Bone marrow (tissue), 2 donors: ENCODE data around the gene ZNF20.

Experiments used
- DNase-seq, 2 donors: peaks; one replicate each; lab custom pipeline; 2025; lab: John Stamatoyannopoulos, UW

The ZNF20 gene

DNA sequence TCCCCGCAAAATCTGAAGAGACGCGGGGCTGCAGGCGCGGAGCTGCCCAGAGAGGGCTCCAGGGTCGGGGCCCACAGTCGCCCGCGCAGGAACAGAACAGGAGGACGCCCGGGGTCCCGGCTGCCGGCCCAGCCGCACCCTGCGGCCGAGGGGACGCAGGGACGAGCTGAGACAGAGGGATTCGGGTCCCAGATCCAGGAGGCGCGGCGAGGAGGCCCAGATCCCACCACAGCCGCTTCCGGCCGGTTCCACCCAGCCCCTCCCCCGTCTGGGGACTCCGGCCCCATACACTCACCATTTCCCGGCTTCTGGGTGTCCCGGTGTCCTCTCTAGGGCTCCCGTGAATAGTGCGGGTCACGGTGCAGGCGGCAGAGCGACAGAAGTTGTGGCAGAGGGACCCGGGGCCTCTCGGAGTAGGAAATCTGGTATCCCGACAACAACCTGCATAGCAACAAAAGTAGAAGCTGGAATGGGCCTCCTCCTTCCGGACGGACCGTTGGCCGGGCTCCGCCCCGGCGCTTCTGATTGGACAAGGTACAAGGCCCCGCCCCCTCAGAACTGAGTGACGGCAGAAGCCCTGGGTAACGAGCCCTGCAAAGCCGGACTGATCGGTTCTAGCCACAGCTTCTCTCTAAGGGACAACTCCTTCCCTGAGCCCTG lies at the start of gene ZNF20:
Gene ZNF20 (minus strand): TSS at position 466 of the 660 bp plus-strand sequence. CDS start 168 bp downstream, at position 298.
- peak; percentile 60 to 77 for DNase-seq

GRCh38 chr19:12187625-12188024 lies 47.5 kb upstream of the ZNF20 start:
- DNase-seq, result no peak

GRCh38 chr19:12180377-12180776 lies 40.2 kb upstream of the ZNF20 start:
- no peak for DNase-seq

DNA sequence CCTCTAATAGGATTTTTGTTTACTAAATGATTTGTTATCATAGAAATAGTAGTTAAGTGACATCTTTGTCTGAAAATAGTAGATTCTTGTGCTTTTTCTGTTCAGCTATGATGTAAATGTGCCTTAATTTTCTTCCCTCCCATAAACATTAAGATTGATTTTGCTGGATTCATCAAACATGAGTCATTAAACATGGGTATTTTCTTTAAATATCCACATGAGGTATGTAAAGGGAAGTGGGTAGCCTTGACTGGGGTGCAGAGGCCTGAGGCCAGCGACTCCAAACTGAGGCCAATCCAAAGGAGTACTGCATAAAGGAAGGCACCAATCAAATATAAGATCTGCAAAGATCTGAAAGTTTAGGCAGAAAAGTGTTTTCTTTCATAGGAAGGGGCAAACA lies 26.5 kb upstream of the ZNF20 start:
- no peak for DNase-seq

GRCh38 chr19:12163826-12164225 lies 23.7 kb upstream of the ZNF20 start:
- DNase-seq, result no peak

- DNase-seq, result peak; percentile 77 to 92
Measured at GRCh38 chr19:12162882-12163806, 23.0 kb upstream of the ZNF20 start, which contains the start of gene ZNF136. TSS of gene ZNF136 (plus strand) at chr19:12163096. CDS start at chr19:12163204, 108 bp downstream.

DNA sequence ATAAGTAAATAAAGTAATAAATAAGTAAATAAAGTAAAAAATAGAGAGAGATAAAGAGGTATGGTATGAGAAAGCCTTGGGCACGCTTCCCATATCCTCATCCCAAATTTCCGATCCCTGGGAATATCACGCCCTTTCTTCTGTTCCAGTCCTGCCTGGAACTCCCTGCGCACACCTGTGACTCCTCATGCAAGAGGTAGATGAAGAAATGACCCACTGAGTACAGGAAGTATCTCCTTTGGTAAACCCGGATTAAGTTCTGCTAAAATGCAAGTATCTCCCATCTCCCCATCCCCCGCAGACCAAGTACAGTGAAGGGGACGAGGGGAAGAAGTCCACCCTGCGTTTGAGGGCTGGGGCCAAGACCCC lies 22.3 kb upstream of the ZNF20 start:
- no peak for DNase-seq

DNA sequence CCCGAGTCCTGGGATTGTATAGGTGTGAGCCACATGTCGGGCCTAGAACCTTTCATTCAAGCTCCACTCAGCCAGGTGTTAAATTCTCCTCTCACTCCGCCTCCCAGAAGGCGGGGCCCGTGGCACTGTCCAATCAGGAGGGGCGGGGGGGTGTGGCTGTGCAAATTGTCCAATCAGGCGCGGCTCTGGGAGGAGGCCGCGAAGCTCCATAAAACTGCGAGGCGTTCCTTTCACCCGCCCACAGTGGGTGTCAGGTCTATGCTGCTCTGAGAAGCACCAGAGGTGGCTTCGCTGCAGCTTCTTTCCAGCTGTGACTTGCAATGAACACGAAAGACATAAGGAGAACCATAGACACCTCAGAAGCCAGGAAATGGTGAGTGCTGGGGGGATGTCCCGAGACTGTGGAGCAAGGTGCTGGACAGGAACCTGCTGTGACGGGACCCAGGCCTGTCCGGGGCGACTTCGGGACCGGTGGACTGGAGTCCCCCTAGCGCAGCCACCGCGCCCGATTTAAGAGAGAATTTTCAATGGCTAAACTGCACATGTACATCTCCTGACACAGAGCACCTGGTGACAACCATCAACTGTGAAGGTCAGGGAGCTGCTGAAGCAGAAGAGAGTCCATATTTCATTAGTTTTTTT lies 19.7 kb upstream of the ZNF20 start:
- DNase-seq, result no peak

DNA sequence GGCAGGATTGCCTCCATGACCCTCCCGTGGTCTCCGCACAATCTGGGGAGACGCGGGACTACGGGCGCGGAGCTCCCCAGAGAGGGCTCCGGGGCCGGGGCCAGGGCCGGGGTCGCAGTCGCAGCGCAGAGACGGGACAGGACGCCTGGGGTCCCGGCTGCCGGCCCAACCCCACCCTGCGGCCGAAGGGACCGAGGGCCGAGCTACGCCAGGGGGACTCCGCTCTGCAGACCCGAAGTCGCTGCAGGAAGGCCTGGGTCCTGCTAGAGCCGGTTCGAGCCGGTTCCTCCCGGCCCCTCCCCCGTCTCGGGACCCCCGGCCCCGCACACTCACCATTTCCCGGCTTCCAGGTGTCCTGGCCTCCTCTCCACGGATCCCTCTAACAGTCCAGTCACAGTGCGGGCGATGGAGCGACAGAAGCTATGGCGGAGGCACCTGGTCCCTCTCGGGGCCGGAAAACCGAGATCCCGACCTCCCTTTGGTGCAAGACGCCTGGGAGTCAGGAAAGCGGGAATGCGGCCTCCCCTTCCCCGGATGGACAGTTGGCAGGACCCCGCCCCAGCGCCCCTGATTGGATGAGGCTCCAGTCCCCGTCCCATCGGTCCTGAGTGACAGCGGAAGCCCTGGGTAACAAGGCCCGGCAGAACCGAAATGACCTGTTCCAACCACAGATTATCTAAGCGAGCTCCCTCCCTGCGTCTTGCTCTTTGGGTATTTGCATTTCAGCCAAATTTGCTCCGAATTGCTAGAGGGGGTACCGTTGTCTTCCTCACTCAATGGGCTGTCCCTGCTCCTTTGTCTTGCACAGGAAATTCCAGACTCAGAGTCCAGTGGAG lies 16.3 kb upstream of the ZNF20 start, which contains the start of gene ZNF625:
Gene ZNF625 (minus strand): TSS at position 512 of the 836 bp plus-strand sequence. CDS start 176 bp downstream, at position 336.
- DNase-seq, result peak in 1 of 2 donors; percentile 57

- no peak for DNase-seq
Measured at GRCh38 chr19:12155324-12155860, 15.2 kb upstream of the ZNF20 start.

DNA sequence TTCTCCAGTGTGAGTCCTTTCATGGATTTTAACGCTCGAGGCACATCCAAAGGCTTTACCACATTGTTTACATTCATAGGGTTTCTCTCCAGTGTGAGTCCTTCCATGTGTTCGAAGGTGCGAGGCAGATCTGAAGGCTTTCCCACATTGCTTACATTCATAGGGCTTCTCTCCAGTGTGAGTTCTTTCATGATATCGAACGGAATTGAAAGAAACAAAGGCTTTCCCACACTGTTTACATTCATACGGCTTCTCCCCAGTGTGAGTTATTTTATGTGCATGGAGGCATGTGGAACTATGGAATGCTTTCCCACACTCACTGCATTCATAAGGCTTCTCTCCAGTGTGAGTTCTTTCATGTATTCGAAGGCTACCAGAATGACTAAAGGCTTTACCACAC lies 5.2 kb upstream of the ZNF20 start:
- no peak for DNase-seq

DNA sequence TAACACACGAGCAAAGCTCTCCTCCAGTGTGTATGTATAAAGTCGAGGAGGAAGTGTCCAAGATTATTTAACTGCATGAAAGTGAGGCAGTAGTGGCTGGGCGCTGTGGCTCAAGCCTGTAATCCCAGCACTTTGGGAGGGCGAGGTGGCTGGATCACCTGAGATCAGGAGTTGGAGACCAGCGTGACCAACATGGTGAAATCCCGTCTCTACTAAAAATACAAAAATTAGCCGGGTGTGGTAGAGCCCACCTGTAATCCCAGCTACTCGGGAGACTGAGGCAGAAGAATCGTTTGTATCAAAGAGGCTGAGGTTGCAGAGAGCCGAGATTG lies 1.2 kb upstream of the ZNF20 start:
- no peak for DNase-seq

GRCh38 chr19:12140545-12141404 lies 625 bp upstream of the ZNF20 start:
- DNase-seq, result peak; percentile 54 to 73

DNA sequence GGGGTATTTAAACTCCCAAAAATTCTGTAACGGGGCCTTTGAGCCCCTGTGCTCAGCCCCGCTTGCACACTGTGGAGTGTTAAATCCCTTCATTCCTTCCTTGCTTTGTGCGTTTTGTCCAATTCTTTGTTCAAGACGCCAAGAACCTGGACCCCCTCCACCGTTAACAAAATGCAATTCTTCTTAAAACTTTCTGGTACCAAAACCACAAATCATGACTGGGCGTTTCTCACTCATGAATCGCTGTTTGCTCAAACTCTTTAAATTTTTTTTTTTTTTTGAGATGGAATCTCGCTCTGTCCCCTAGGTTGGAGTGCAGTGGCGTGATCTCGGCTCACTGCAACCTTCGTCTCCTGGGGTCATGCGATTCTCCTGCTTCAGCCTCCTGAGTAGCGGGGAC lies 881 bp downstream of the ZNF20 start:
- no peak for DNase-seq

DNA sequence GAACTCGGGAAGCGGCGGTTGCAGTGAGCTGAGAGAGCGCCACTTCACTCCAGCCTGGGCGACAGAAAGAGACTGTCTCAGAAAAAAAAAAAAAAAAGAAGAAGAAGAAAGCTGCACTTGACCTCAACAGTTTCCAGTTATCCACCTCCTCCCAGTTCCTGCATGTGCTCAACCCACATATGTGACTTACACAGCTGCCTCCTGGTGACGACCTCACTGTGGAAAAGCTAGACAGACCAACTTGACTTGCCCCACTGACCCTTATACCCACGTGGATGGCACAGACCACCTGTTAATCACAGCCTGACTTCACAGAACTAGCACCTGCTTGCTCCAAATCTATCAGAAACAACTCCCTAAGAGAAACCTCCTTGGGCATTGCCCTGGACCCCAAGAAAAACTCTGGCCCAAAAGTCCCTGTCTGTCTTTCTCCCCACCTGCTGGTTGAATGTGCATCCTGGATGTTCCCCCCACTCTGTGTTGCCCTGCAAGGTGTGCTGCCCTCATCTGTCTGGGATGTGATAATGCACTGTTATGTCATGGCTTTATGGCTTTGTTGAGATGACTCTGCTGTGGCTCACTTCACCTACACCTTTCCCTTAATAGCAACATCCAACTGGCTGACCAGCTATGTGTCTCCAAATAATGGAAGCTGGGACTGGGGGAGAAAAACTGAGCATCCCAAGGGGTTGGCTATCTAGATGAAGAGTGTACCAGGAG lies 2.8 kb downstream of the ZNF20 start:
- peak in 1 of 2 donors; percentile 14 for DNase-seq

- DNase-seq, result no peak
Measured at GRCh38 chr19:12133069-12133468, 7.1 kb downstream of the ZNF20 start.

GRCh38 chr19:12126707-12127106 lies 13.4 kb downstream of the ZNF20 start:
- DNase-seq, result no peak

GRCh38 chr19:12117201-12117970 lies 22.8 kb downstream of the ZNF20 start:
- DNase-seq, result no peak

- no peak for DNase-seq
Measured at GRCh38 chr19:12113121-12113520, 27.0 kb downstream of the ZNF20 start.
